RWPE1 (cell line): ENCODE measurements around the gene ULK2.

Experiments used
- CTCF ChIA-PET: fragments of 350-600 bp; sonication (Branson Sonifier 250); formaldehyde crosslinking; extraction: SDS; loops from one replicate; lab custom pipeline; 2021; lab: Yijun Ruan, JAX
- POLR2A ChIA-PET: fragments of 400-600 bp; formaldehyde crosslinking; extraction: SDS; loops from one replicate; lab custom pipeline; 2020; ENCODE audit warnings: antibody characterized with exemption; ENCODE audit not compliant: low non-redundant PET; lab: Yijun Ruan, JAX
- DNase-seq: peaks from one replicate; pipeline ENCODE4 v3.0.0; 2012; ENCODE audit warnings: low spot score
- H3K27ac ChIP-seq: fragments of 450-650 bp; 2 replicates; pipeline ENCODE4 v1.5.1; 2017
- TF ChIP-seq, protein P1 (sequence below): fragments of 450-650 bp; conservative IDR thresholded peaks from 2 replicates; pipeline ENCODE4 v1.5.1; 2017; ENCODE audit warnings: low read depth, mild to moderate bottlenecking

The ULK2 gene

DNA sequence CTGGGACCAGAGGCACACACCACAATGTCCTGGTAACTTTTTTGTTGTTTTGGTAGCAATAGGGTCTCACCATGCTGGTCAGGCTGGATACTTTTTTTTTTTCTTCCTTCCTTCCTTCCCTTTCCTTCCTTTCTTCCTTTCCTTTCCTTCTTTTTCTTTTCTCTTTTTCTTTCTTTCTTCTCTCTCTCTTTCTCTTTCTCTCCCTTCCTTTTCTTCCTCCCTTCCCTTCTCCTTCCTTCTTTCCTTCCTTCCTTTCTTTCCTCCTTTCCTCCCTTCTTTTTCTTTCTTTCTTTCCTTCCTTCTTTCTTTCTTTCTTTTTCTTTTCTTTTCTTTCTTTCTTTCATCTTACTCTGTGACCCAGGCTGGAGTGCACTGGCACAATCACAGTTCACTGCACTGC is 18.4 kb upstream of the ULK2 start:
- no peak overlapping the region for H3K27ac ChIP-seq
- ChIA-PET CTCF (interaction anchor here (0.7 kb wide), 2 partner anchors 14 to 182 kb away, joined by 3 to 6 read pairs; no protein-coding TSS in a partner anchor), POLR2A (no interaction called here)
- TF ChIP-seq, protein P1, sequence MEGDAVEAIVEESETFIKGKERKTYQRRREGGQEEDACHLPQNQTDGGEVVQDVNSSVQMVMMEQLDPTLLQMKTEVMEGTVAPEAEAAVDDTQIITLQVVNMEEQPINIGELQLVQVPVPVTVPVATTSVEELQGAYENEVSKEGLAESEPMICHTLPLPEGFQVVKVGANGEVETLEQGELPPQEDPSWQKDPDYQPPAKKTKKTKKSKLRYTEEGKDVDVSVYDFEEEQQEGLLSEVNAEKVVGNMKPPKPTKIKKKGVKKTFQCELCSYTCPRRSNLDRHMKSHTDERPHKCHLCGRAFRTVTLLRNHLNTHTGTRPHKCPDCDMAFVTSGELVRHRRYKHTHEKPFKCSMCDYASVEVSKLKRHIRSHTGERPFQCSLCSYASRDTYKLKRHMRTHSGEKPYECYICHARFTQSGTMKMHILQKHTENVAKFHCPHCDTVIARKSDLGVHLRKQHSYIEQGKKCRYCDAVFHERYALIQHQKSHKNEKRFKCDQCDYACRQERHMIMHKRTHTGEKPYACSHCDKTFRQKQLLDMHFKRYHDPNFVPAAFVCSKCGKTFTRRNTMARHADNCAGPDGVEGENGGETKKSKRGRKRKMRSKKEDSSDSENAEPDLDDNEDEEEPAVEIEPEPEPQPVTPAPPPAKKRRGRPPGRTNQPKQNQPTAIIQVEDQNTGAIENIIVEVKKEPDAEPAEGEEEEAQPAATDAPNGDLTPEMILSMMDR: no peak
- DNase-seq: no peak

DNA sequence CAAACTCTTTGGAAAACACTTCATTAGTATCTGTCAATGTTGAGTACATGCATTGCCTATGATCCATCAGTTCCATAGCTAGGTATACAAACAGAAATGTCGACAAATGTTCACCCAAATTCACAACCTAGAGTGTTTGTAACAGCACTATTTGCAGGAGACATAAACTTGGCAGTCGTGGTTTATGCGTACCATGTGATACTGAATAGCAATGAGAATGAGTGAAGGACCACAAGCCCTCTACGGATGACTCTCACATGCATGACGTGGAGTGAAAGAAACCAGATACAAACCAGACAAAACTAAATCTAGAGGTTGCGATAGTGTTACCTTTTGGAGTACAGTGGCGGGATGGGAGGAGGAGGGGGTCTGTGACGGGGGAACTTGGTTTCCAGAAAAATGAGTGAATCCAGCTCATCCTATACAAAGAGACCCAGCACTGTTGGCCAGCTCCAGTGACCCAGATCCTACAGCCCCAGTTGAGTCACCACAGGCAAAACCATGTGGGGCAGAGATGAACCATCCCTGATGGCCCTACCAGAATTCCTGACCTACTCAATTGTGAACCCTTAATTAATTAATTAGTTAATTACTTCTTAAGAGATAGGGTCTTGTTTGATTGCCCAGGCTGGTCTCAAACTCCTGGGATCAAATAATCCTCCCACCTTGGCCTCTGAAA is 15.9 kb upstream of the ULK2 start:
- H3K27ac ChIP-seq: no peak overlapping the region
- TF ChIP-seq, protein P1: no peak
- no peak for DNase-seq
- CTCF ChIA-PET: no interaction called here
- POLR2A ChIA-PET: interaction anchor here (0.7 kb wide), 1 partner anchor 99 kb away, joined by 6 read pairs; no protein-coding TSS in a partner anchor

DNA sequence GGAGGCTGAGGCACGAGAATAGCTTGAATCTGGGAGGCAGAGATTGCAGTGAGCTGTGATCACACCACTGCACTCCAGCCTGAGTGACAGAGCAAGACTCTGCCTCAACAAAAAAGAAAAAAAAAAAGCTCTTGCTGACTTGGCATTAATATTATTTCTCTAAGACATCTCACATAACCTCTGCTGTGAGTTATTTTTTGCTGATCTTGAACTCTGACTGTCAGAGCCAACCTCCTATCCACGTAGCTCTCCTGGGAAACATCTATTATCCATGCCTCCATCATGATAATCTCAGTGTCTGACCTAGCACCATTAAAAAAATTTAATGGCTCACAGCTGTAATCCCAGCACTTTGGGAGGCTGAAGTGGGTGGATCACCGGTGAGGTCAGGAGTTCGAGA is 12.7 kb upstream of the ULK2 start:
- DNase-seq: no peak
- no peak overlapping the region for H3K27ac ChIP-seq
- TF ChIP-seq, protein P1: no peak
- POLR2A ChIA-PET: no interaction called here
- CTCF ChIA-PET: interaction anchor here (0.6 to 0.7 kb wide), 2 partner anchors 12 to 384 kb away, joined by 3 read pairs; no protein-coding TSS in a partner anchor

DNA sequence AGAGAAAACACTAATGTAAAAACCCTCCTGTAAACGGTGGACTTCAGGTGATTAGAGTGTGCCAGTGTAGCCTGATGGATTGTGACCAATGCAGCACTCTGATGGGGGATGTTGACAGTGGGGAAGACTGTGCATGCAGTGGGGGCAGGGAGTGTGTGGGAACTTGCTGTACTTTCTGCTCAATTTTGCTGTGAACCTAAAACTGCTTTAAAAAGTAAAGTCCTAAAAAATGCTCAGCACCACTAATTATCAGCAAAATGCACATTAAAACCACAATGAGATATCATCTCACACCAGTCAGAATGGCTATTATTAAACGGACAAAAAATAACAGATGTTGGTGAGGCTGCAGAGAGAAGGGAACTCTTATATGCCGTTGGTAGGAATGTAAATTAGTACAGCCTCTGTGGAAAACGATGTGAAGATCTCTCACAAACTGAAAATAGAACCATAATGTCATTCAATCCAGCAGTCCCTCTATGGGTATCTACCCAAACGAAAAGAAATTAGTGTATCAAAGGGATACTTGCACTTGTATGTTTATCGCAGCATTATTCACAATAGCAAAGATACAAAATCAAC is 9.7 kb upstream of the ULK2 start:
- POLR2A ChIA-PET: no interaction called here
- CTCF ChIA-PET: no interaction called here
- no peak overlapping the region for H3K27ac ChIP-seq
- TF ChIP-seq, protein P1: no peak
- no peak for DNase-seq

DNA sequence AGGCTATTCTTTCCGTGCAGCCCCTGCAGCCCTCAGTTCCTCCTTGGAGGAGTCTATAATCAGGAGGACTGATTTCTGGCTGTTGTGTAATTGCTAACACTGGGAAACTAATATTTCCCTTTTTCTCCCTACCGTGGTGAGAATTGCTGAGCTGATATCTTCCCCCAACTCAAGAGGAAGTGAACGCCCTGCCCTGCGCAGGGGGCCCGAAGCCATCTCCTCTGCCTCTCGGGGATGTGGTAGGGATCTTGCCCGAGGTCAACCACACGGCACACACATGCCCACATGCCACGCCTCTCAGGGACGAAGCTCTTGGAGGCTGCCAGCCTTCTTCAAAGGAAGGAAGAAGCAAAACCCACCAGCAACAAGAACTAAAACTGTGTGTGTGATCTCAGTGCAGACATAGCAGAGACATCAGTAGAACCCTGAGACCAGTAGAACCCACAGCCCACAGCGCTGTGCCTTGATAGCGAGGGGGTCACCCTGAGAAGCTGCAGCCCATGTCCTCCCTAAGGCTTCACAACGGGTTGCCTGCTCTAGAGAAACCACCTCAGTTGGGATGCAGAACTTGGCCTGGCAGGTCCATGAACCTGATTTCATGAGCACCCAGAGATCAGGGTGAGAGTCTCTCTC is 8.9 kb upstream of the ULK2 start:
- CTCF ChIA-PET: no interaction called here
- DNase-seq: no peak
- TF ChIP-seq, protein P1: no peak
- POLR2A ChIA-PET: no interaction called here
- H3K27ac ChIP-seq: no peak overlapping the region

DNA sequence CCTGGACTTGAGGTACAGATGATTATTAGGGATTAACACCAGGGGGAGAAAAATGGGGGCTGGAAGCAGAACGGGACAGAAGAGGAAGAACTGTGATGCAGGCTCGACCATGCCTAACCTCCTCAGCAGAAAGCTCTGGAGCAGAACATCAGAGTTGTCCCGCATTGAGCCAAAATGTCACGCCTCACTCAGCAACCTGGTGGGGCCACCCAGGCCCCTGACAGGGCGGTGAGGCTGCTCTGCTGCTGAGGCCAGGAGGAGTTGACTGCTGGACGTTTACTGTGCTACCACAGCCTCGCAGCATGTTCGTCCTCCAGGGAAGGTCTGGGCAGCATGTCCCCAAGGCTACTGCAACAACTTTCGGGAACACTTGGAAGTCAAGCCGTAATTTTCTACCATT is 6.5 kb upstream of the ULK2 start:
- TF ChIP-seq, protein P1: no peak
- ChIA-PET POLR2A (no interaction called here), CTCF (interaction anchor here (0.6 kb wide), 1 partner anchor 527 kb away, joined by 3 read pairs; no protein-coding TSS in a partner anchor)
- DNase-seq: no peak
- H3K27ac ChIP-seq: no peak overlapping the region
